GM12878 (cell line): ENCODE results near the gene TNFRSF11A. TPM values are rescaled to one million over a fixed set of nuclear protein-coding genes. Genes with fewer than 3 reads are reported as not detected.

Experiments used
- ATAC-seq: fragments of 200-7000 bp; cut with Tn5 transposase; 3 replicates; pipeline ENCODE4 v1.9.1; 2020; ENCODE audit warnings: mild to moderate bottlenecking, moderate library complexity
- BruUV-seq: library from RNA; stranded (reverse); fragments of 400-500 nt; replicated peaks from 2 replicates; lab custom pipeline; 2021; lab: Mats Ljungman, UMichigan
- CTCF ChIA-PET: fragments of 300-600 bp; sonication (Branson Sonifier 250); formaldehyde crosslinking; extraction: SDS; loops from one replicate; lab custom pipeline; 2021; ENCODE audit warnings: inconsistent platforms; lab: Yijun Ruan, JAX
- POLR2A ChIA-PET: fragments of 350-600 bp; formaldehyde crosslinking; extraction: SDS; loops from one replicate; lab custom pipeline; 2021; ENCODE audit warnings: inconsistent platforms; lab: Charles Lee
- RAD21 ChIA-PET: fragments of 300-600 bp; sonication (Branson Sonifier 250); formaldehyde crosslinking; loops from one replicate; lab custom pipeline; 2023; ENCODE audit warnings: antibody characterized with exemption; ENCODE audit not compliant: unreplicated experiment; lab: Charles Lee
- SMC1A ChIA-PET: fragments of 300-600 bp; sonication (Branson Sonifier 250); formaldehyde crosslinking; loops from one replicate; lab custom pipeline; 2023; ENCODE audit not compliant: unreplicated experiment, uncharacterized antibody; lab: Charles Lee
- DNase-seq: peaks from one replicate; pipeline ENCODE4 v3.0.0-alpha.2; 2011; ENCODE audit warnings: low read depth, low spot score
- FAIRE-seq: peaks from 3 replicates; lab custom pipeline; 2011; peaks lifted over from hg19 to GRCh38; lab: Jason Lieb, UNC
- H2AFZ ChIP-seq: 2 replicates; pipeline ENCODE4 v1.6.0; 2011; ENCODE audit warnings: low read depth, low read length, control low read depth; ENCODE audit not compliant: control insufficient read depth
- H3K27ac ChIP-seq: 2 replicates; pipeline ENCODE4 v1.5.1; 2011; ENCODE audit warnings: control low read depth; ENCODE audit not compliant: control insufficient read depth, insufficient read depth
- H3K27me3 ChIP-seq, 2 experiments: replicated peaks in 1 of 2; 2 replicates each; pipeline versions ENCODE4 v1.6.0 to v1.6.1; 2011; ENCODE audit warnings: low read length in 1 of 2; ENCODE audit not compliant: control insufficient read depth in 2 of 2, insufficient read depth in 2 of 2
- H3K36me3 ChIP-seq, 2 experiments: 2 replicates each; pipeline ENCODE4 v1.5.1; 2011; ENCODE audit warnings: low read length in 1 of 2; ENCODE audit not compliant: control insufficient read depth in 2 of 2, insufficient read depth in 2 of 2
- H3K4me1 ChIP-seq: 2 replicates; pipeline ENCODE4 v1.6.1; 2011; ENCODE audit warnings: mild to moderate bottlenecking, low read length, moderate library complexity, mixed read lengths; ENCODE audit not compliant: control insufficient read depth, insufficient read depth
- H3K4me2 ChIP-seq: 2 replicates; pipeline ENCODE4 v1.6.0; 2011; ENCODE audit warnings: control low read depth; ENCODE audit not compliant: control insufficient read depth, insufficient read depth
- H3K4me3 ChIP-seq: fragments of 200-600 bp; sonication (generic); 2 replicates; pipeline ENCODE4 v1.5.1; 2016
- H3K79me2 ChIP-seq: 2 replicates; pipeline ENCODE4 v1.6.0; 2011; ENCODE audit warnings: low read length; ENCODE audit not compliant: control insufficient read depth, insufficient read depth
- H3K9ac ChIP-seq: 2 replicates; pipeline ENCODE4 v1.8.0; 2011; ENCODE audit warnings: low read length, control low read depth, mixed read lengths; ENCODE audit not compliant: control insufficient read depth, insufficient read depth
- H3K9me3 ChIP-seq: replicated peaks from 3 replicates; pipeline ENCODE4 v1.5.1; 2011; ENCODE audit warnings: mild to moderate bottlenecking, low read length; ENCODE audit not compliant: control insufficient read depth, insufficient read depth
- H4K20me1 ChIP-seq: 2 replicates; pipeline ENCODE4 v1.6.0; 2011; ENCODE audit not compliant: control insufficient read depth, insufficient read depth
- CEBPB ChIP-seq, 2 experiments: fragments of 150-350 bp in 1 of 2; IDR thresholded peaks; 2 replicates each; pipeline ENCODE4 v1.6.1; 2012 to 2014; ENCODE audit warnings: low read depth in 2 of 2, low read length in 2 of 2, borderline replicate concordance in 1 of 2, inconsistent platforms in 1 of 2
- CTCF ChIP-seq, 3 experiments: IDR thresholded peaks in 2 of 3; conservative IDR thresholded peaks in 1 of 3; 2 replicates each; pipeline ENCODE4 v1.5.1; 2011; ENCODE audit warnings: low read depth in 3 of 3, low read length in 3 of 3, mild to moderate bottlenecking in 3 of 3, control low read depth in 2 of 3, moderate library complexity in 2 of 3, inconsistent platforms in 1 of 3, mixed read lengths in 1 of 3; ENCODE audit not compliant: control insufficient read depth in 2 of 3, insufficient read depth in 1 of 3; ENCODE audit errors: extremely low read depth in 1 of 3
- ESRRA ChIP-seq: IDR thresholded peaks from 2 replicates; pipeline ENCODE4 v1.6.1; 2012; ENCODE audit warnings: mild to moderate bottlenecking, low read length, improper control_type of control experiment
- KDM1A ChIP-seq: fragments of 200-600 bp; sonication (generic); IDR thresholded peaks from 2 replicates; pipeline ENCODE4 v1.6.1; 2016; ENCODE audit warnings: borderline replicate concordance
- MEF2B ChIP-seq: fragments of 450-650 bp; IDR thresholded peaks from 2 replicates; pipeline ENCODE4 v1.6.1; 2018; ENCODE audit warnings: mild to moderate bottlenecking, moderate library complexity; ENCODE audit not compliant: partially characterized antibody, poor library complexity, severe bottlenecking
- NBN ChIP-seq: fragments of 450-650 bp; IDR thresholded peaks from 2 replicates; pipeline ENCODE4 v1.6.1; 2016
- RUNX3 ChIP-seq: IDR thresholded peaks from 2 replicates; pipeline ENCODE4 v1.6.1; 2012; ENCODE audit warnings: low read length, inconsistent platforms
- SREBF1 ChIP-seq: IDR thresholded peaks from 2 replicates; pipeline ENCODE4 v1.6.1; 2012; ENCODE audit warnings: mild to moderate bottlenecking, low read length
- STAT3 ChIP-seq: IDR thresholded peaks from 2 replicates; pipeline ENCODE4 v1.6.1; 2011; ENCODE audit warnings: low read depth, low read length, improper control_type of control experiment
- SUZ12 ChIP-seq: fragments of 200-600 bp; sonication (generic); IDR thresholded peaks from one replicate; pipeline ENCODE4 v1.6.1; 2018; ENCODE audit warnings: antibody characterized with exemption, mild to moderate bottlenecking; ENCODE audit not compliant: unreplicated experiment
- TCF12 ChIP-seq: IDR thresholded peaks from 2 replicates; pipeline ENCODE4 v1.6.1; 2011; ENCODE audit warnings: low read depth, mild to moderate bottlenecking, low read length
- YY1 ChIP-seq: IDR thresholded peaks from 2 replicates; pipeline ENCODE4 v1.6.1; 2011; ENCODE audit warnings: low read depth, mild to moderate bottlenecking, low read length
- ZNF592 ChIP-seq: fragments of 450-650 bp; IDR thresholded peaks from 2 replicates; pipeline ENCODE4 v1.6.1; 2017; ENCODE audit warnings: mild to moderate bottlenecking, moderate library complexity
- WGBS: methylation state at CpG from one replicate; pipeline ENCODE4 v1.1.6; 2016; ENCODE audit warnings: low lambda C conversion rate; ENCODE audit not compliant: insufficient replicate concordance, insufficient coverage; ENCODE audit errors: missing lambda C conversion rate; 5-methylcytosine and 5-hydroxymethylcytosine counted together
- in situ Hi-C: fragments of 300-500 bp; cut with MboI; formaldehyde crosslinking; loops from 9 replicates; pipeline ENCODE4 v1.14.3; 2018; ENCODE audit warnings: mixed read lengths
- intact Hi-C: fragments of 100-400 bp; cut with micrococcal nuclease; formaldehyde crosslinking; loops from one replicate; pipeline ENCODE4 v1.14.2; 2022; ENCODE audit not compliant: unreplicated experiment
- polyA plus RNA-seq, 11 experiments: library from polyadenylated mRNA; depleted of rRNA in 4 of 11; unstranded in 6 of 11; stranded (reverse) in 5 of 11; fragments of >200 nt; fragmentation: Nextera tagmentation in 4 of 11; fragmentation: Illumina TruSeq in 1 of 11; extraction: Ambion mirVana in 4 of 11; extraction: Trizol in 1 of 11; gene quantifications; 1 replicate in 1 of 11; 2 replicates in 10 of 11; pipeline versions ENCODE4 v1.2.1 to v1.2.3, GENCODE V29; 2011 to 2016; ENCODE audit warnings: inconsistent platforms in 2 of 11, missing spikeins in 2 of 11, low read depth in 1 of 11
- total RNA-seq, 4 experiments: library from RNA; depleted of rRNA in 3 of 4; stranded (reverse); fragments of >200 nt in 3 of 4; fragmentation: Illumina TruSeq in 1 of 4; extraction: Trizol in 1 of 4; gene quantifications; 2 replicates each; pipeline versions ENCODE4 v1.2.1 to v1.2.3, GENCODE V29; 2013 to 2021
- TF ChIP-seq, protein P1 (sequence below): fragments of 450-650 bp; IDR thresholded peaks from 2 replicates; pipeline ENCODE4 v1.6.1; 2018; ENCODE audit warnings: borderline replicate concordance, mild to moderate bottlenecking; ENCODE audit not compliant: partially characterized antibody

The TNFRSF11A gene
- total and polyA plus RNA-seq, 10 of the 15 experiments (the other 5 are each of a cell fraction or from before 2014, with no cell fraction given), result 0.07 to 4.0 (median 0.23) TPM

GRCh38 chr18:62418258-62418657, 93.1 kb downstream of the TNFRSF11A start (continued):
- no peak for TF ChIP-seq TCF12
- no peak for TF ChIP-seq KDM1A
- TF ChIP-seq, protein P1, sequence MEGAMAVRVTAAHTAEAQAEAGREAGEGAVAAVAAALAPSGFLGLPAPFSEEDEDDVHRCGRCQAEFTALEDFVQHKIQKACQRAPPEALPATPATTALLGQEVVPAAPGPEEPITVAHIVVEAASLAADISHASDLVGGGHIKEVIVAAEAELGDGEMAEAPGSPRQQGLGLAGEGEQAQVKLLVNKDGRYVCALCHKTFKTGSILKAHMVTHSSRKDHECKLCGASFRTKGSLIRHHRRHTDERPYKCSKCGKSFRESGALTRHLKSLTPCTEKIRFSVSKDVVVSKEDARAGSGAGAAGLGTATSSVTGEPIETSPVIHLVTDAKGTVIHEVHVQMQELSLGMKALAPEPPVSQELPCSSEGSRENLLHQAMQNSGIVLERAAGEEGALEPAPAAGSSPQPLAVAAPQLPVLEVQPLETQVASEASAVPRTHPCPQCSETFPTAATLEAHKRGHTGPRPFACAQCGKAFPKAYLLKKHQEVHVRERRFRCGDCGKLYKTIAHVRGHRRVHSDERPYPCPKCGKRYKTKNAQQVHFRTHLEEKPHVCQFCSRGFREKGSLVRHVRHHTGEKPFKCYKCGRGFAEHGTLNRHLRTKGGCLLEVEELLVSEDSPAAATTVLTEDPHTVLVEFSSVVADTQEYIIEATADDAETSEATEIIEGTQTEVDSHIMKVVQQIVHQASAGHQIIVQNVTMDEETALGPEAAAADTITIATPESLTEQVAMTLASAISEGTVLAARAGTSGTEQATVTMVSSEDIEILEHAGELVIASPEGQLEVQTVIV, result no peak
- TF ChIP-seq RUNX3, result peak; percentile 34; the same call in 1 of the 2 replicates
- no peak for TF ChIP-seq NBN
- TF ChIP-seq SUZ12, result no peak
- TF ChIP-seq YY1, result peak; percentile 47; the same call in 1 of the 2 replicates
- no peak for TF ChIP-seq CEBPB (IDR thresholded peaks at IDR 0.05; ENCODE audit: borderline replicate concordance in 1 of 2, low read depth in 2 of 2, low read length in 2 of 2)
- TF ChIP-seq MEF2B, result no peak
- no peak for TF ChIP-seq ESRRA

- BruUV-seq, result no TSS peak
- Histone ChIP-seq H3K27ac (peak overlapping the region; percentile 56), H3K79me2 (no peaks in the 10 kb centered on the region), H3K4me1 (peaks cover 10% of the 10 kb centered on the region), H3K4me3 (no peak overlapping the region), H3K27me3 (no peaks in the 10 kb centered on the region), H3K4me2 (peak overlapping the region; percentile 76), H3K9me3 (no peaks in the 10 kb centered on the region; the same call in 1 of the 3 replicates), H2AFZ (peak overlapping the region; percentile 90), H4K20me1 (no peaks in the 10 kb centered on the region), H3K36me3 (no peaks in the 10 kb centered on the region), H3K9ac (peak overlapping the region; percentile 8; the same call in 1 of the 2 replicates)
- RAD21 ChIA-PET, result interaction anchor here (0.9 to 2.2 kb wide), 6 partner anchors 91 to 233 kb away, joined by 3 to 7 read pairs (median 4); partner anchors contain the start of genes PIGN, RELCH and TNFRSF11A
- DNase-seq, result no peak
- SMC1A ChIA-PET, result interaction anchor here (0.8 to 2.5 kb wide), 15 partner anchors 10 to 233 kb away, joined by 3 to 9 read pairs (median 4); partner anchors contain the start of genes PIGN and RELCH
- intact Hi-C loops, result no loop called here
- CTCF ChIA-PET, result interaction anchor here (0.8 to 2.8 kb wide), 12 partner anchors 9 to 647 kb away, joined by 3 to 19 read pairs (median 4); partner anchors contain the start of genes PIGN and RELCH
- in situ Hi-C loops, result no loop called here
- WGBS, result 67% methylated on average over 3 of the region's 3 CpGs
- POLR2A ChIA-PET, result interaction anchor here (1.2 kb wide), 1 partner anchor 87 kb away, joined by 3 read pairs; no protein-coding TSS in a partner anchor
- no peak for ATAC-seq
- FAIRE-seq, result no peak
- TF ChIP-seq STAT3, result no peak
- no peak for TF ChIP-seq ZNF592
- no peak for TF ChIP-seq CTCF (IDR thresholded peaks at IDR 0.05 in 2 of 3, conservative IDR thresholded peaks at IDR 0.05 in 1 of 3; ENCODE audit: control insufficient read depth in 2 of 3, extremely low read depth in 1 of 3, insufficient read depth in 1 of 3, low read depth in 3 of 3, low read length in 3 of 3)
- TF ChIP-seq SREBF1, result no peak
These were observed 95.0 kb downstream of the TNFRSF11A start for GRCh38 chr18:62420151-62420512.
